Stimulated activated naive CD8-positive, alpha-beta T cell treated with anti-CD3 and anti-CD28 coated beads, Interleukin-15, amount 100 ng/mL, for 72 hours (primary cell): ENCODE measurements around the gene VAV3.
A peak's percentile ranks its signal among the peaks of the same experiment; 100 is the strongest.
"Not testable (repeated sequence)": the region's sequence is repeated elsewhere in the genome, so short reads cannot be mapped to it uniquely, and the experiment has no call there.

Source experiments
- ATAC-seq: fragments of 150-1000 bp; cut with Tn5 transposase; 2 replicates; pipeline ENCODE4 v1.10.0; 2021; ENCODE audit warnings: mild to moderate bottlenecking, moderate library complexity
- DNase-seq, 2 donors: peaks; one replicate each; pipeline ENCODE4 v3.0.0; 2021 to 2022
- H3K27ac Mint-ChIP-seq, 2 donors: one replicate each; pipeline ENCODE4 v1.8.0; 2022; ENCODE audit warnings: mild to moderate bottlenecking in 2 of 2, mixed read lengths in 2 of 2, moderate library complexity in 2 of 2
- H3K27me3 Mint-ChIP-seq: one replicate; pipeline ENCODE4 v1.8.0; 2022; ENCODE audit warnings: mixed read lengths
- H3K4me1 Mint-ChIP-seq: one replicate; pipeline ENCODE4 v1.8.0; 2022; ENCODE audit warnings: mild to moderate bottlenecking, mixed read lengths
- H3K4me3 Mint-ChIP-seq, 2 donors: one replicate each; pipeline ENCODE4 v1.8.0; 2022; ENCODE audit warnings: mild to moderate bottlenecking in 2 of 2, mixed read lengths in 2 of 2, moderate library complexity in 1 of 2
- H3K9me3 Mint-ChIP-seq, 2 donors: one replicate each; pipeline ENCODE4 v1.8.0; 2022; ENCODE audit warnings: mixed read lengths in 2 of 2

Gene VAV3

GRCh38 chr1:107895403-107896191, 69.4 kb downstream of the VAV3 start:
- H3K4me3 Mint-ChIP-seq = no peak overlapping the region
- no peak overlapping the region for H3K27ac Mint-ChIP-seq
- H3K9me3 Mint-ChIP-seq = peaks cover 4 to 7% of the 10 kb centered on the region in 2 donors
- H3K27me3 Mint-ChIP-seq = no peaks in the 10 kb centered on the region
- DNase-seq (no peak), ATAC-seq (no peak)
- peaks cover 57% of the 10 kb centered on the region for H3K4me1 Mint-ChIP-seq

DNA sequence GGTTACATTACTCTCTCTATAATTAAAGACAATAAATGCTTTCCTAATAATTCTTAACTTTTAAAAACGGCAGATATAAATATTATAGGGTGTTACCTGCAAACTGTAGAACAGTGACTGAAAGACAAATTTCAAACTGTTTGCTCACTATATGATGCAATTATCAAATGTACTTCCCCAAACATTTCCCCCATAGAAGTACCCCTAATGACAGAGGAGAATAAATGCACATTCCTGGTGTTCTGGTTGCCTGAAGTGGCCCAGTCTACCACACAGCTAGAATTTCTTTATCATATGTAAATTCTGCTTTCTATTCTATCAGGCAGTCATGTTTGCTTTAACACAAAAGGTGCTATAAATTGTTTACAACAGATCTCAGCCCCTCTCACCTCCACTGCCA, 70.4 kb downstream of the VAV3 start:
- H3K27ac Mint-ChIP-seq = peak overlapping the region; percentile 10 to 17
- no peak overlapping the region for H3K4me3 Mint-ChIP-seq
- ATAC-seq (no peak), DNase-seq (no peak)
- peaks cover 4 to 7% of the 10 kb centered on the region in 2 donors for H3K9me3 Mint-ChIP-seq
- no peaks in the 10 kb centered on the region for H3K27me3 Mint-ChIP-seq
- H3K4me1 Mint-ChIP-seq = peaks cover 47% of the 10 kb centered on the region

DNA sequence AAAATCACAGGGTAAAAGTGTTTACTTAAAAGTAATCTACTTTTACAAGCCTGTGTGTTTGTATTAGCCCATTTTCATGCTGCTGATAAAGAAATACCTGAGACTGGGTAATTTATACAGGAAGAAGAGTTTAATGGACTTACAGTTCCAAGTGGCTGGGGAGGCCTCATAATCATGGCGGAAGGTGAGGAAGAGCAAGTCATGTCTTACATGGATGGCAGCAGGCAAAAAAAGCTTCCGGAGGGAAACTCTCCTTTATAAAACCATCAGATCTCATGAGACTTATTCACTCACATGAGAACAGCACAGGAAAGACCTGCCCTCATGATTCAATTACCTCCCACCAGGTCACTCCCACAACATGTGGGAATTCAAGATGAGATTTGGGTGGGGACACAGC, 71.6 kb downstream of the VAV3 start:
- H3K4me1 Mint-ChIP-seq = peaks cover 35% of the 10 kb centered on the region
- not testable (repeated sequence) for ATAC-seq, H3K27ac Mint-ChIP-seq, H3K9me3 Mint-ChIP-seq, H3K27me3 Mint-ChIP-seq, DNase-seq, H3K4me3 Mint-ChIP-seq

- ATAC-seq (no peak), DNase-seq (no peak)
- H3K4me3 Mint-ChIP-seq = no peak overlapping the region
- H3K27me3 Mint-ChIP-seq = no peaks in the 10 kb centered on the region
- no peak overlapping the region for H3K27ac Mint-ChIP-seq
- peaks cover 5% of the 10 kb centered on the region for H3K4me1 Mint-ChIP-seq
- H3K9me3 Mint-ChIP-seq = peaks cover 4 to 7% of the 10 kb centered on the region in 2 donors
Observed at GRCh38 chr1:107889524-107889923, 75.5 kb downstream of the VAV3 start.

GRCh38 chr1:107883562-107883961, 81.4 kb downstream of the VAV3 start:
- Mint-ChIP-seq H3K4me3 (no peak overlapping the region), H3K9me3 (no peaks in the 10 kb centered on the region), H3K27me3 (no peaks in the 10 kb centered on the region), H3K4me1 (peaks cover 31% of the 10 kb centered on the region), H3K27ac (no peak overlapping the region)
- ATAC-seq = no peak
- no peak for DNase-seq

- no peak overlapping the region for H3K27ac Mint-ChIP-seq
Observed at GRCh38 chr1:107879927-107880326, 85.1 kb downstream of the VAV3 start.

GRCh38 chr1:107879346-107879745, 85.6 kb downstream of the VAV3 start:
- no peak overlapping the region for H3K4me3 Mint-ChIP-seq
- no peaks in the 10 kb centered on the region for H3K27me3 Mint-ChIP-seq
- no peak for ATAC-seq
- H3K4me1 Mint-ChIP-seq = peaks cover 62% of the 10 kb centered on the region
- no peak for DNase-seq
- no peak overlapping the region for H3K27ac Mint-ChIP-seq
- H3K9me3 Mint-ChIP-seq = peaks cover 5 to 7% of the 10 kb centered on the region in 2 donors

More at GRCh38 chr1:107879927-107880326, 85.1 kb downstream of the VAV3 start:
- ATAC-seq = no peak
- Mint-ChIP-seq H3K4me3 (no peak overlapping the region), H3K27me3 (no peaks in the 10 kb centered on the region), H3K4me1 (peaks cover 61% of the 10 kb centered on the region), H3K9me3 (peaks cover 5 to 7% of the 10 kb centered on the region in 2 donors)
- no peak for DNase-seq

- no peak for DNase-seq
- no peak overlapping the region for H3K27ac Mint-ChIP-seq
- H3K4me1 Mint-ChIP-seq = peaks cover 62% of the 10 kb centered on the region
- no peak for ATAC-seq
- peaks cover 5 to 7% of the 10 kb centered on the region in 2 donors for H3K9me3 Mint-ChIP-seq
- no peaks in the 10 kb centered on the region for H3K27me3 Mint-ChIP-seq
- H3K4me3 Mint-ChIP-seq = no peak overlapping the region
Observed at GRCh38 chr1:107877745-107878144, 87.2 kb downstream of the VAV3 start.

GRCh38 chr1:107877092-107877491, 87.9 kb downstream of the VAV3 start:
- H3K4me3 Mint-ChIP-seq = peak overlapping the region; percentile 13 to 38
- no peak for ATAC-seq

DNA sequence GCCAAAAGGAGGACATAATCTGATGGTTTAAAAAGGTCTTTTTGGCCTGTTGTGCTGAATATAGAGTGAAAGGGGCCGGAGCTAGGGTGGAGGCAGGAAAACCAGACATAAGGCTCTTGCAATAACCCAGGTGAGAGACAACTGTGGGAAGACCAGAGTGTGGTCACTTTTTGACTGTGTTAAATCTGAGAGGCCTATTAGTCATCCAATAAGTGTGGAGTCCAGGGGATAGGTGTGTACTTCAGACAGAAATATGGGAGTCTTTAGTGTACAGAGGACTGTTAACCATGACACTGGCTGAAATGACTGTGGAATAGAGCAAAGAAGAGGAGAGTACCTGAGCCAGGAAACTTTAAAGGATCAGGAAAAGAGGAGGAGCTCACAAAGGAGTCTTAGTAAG, 89.3 kb downstream of the VAV3 start:
- H3K27ac Mint-ChIP-seq = no peak overlapping the region
- DNase-seq (no peak), ATAC-seq (peak; percentile 59)
- H3K4me3 Mint-ChIP-seq = no peak overlapping the region
- H3K4me1 Mint-ChIP-seq = peaks cover 58% of the 10 kb centered on the region
- H3K27me3 Mint-ChIP-seq = no peaks in the 10 kb centered on the region
- H3K9me3 Mint-ChIP-seq = peaks cover 6 to 7% of the 10 kb centered on the region in 2 donors

More at GRCh38 chr1:107877092-107877491, 87.9 kb downstream of the VAV3 start:
- Mint-ChIP-seq H3K27me3 (no peaks in the 10 kb centered on the region), H3K9me3 (peaks cover 5 to 7% of the 10 kb centered on the region in 2 donors), H3K27ac (no peak overlapping the region), H3K4me1 (peaks cover 63% of the 10 kb centered on the region)
- no peak for DNase-seq

- Mint-ChIP-seq H3K27ac (no peak overlapping the region), H3K9me3 (peaks cover 7 to 10% of the 10 kb centered on the region in 2 donors), H3K4me1 (peaks cover 48% of the 10 kb centered on the region), H3K27me3 (no peaks in the 10 kb centered on the region), H3K4me3 (no peak overlapping the region)
- DNase-seq = no peak
- ATAC-seq = no peak
Observed at GRCh38 chr1:107874221-107874620, 90.8 kb downstream of the VAV3 start.

GRCh38 chr1:107871687-107872395, 93.1 kb downstream of the VAV3 start:
- H3K4me1 Mint-ChIP-seq = peaks cover 28% of the 10 kb centered on the region

GRCh38 chr1:107871259-107871658, 93.7 kb downstream of the VAV3 start:
- DNase-seq = no peak
- H3K27ac Mint-ChIP-seq = peak overlapping the region in 1 of 2 donors; percentile 63
- H3K4me3 Mint-ChIP-seq = no peak overlapping the region

More at GRCh38 chr1:107871687-107872395, 93.1 kb downstream of the VAV3 start:
- no peaks in the 10 kb centered on the region for H3K27me3 Mint-ChIP-seq
- H3K4me3 Mint-ChIP-seq = no peak overlapping the region
- no peak for DNase-seq
- H3K27ac Mint-ChIP-seq = peak overlapping the region in 1 of 2 donors; percentile 63
- ATAC-seq = no peak
- H3K9me3 Mint-ChIP-seq = peaks cover 7 to 10% of the 10 kb centered on the region in 2 donors

GRCh38 chr1:107870696-107871095, 94.3 kb downstream of the VAV3 start:
- DNase-seq (no peak), ATAC-seq (no peak)
- no peaks in the 10 kb centered on the region for H3K27me3 Mint-ChIP-seq
- no peak overlapping the region for H3K4me3 Mint-ChIP-seq
- peak overlapping the region in 1 of 2 donors; percentile 8 for H3K27ac Mint-ChIP-seq
- peaks cover 5 to 7% of the 10 kb centered on the region in 2 donors for H3K9me3 Mint-ChIP-seq
- peaks cover 21% of the 10 kb centered on the region for H3K4me1 Mint-ChIP-seq

More at GRCh38 chr1:107871259-107871658, 93.7 kb downstream of the VAV3 start:
- H3K27me3 Mint-ChIP-seq = no peaks in the 10 kb centered on the region
- H3K4me1 Mint-ChIP-seq = peaks cover 25% of the 10 kb centered on the region
- peak; percentile 72 for ATAC-seq
- H3K9me3 Mint-ChIP-seq = peaks cover 7 to 8% of the 10 kb centered on the region in 2 donors

- no peak for DNase-seq
- peaks cover 23% of the 10 kb centered on the region for H3K4me1 Mint-ChIP-seq
- no peak for ATAC-seq
- H3K27ac Mint-ChIP-seq = no peak overlapping the region
- H3K4me3 Mint-ChIP-seq = no peak overlapping the region
- H3K9me3 Mint-ChIP-seq = peaks cover 0 to 5% of the 10 kb centered on the region in 2 donors
- H3K27me3 Mint-ChIP-seq = no peaks in the 10 kb centered on the region
Observed at GRCh38 chr1:107867897-107868296, 97.1 kb downstream of the VAV3 start.

DNA sequence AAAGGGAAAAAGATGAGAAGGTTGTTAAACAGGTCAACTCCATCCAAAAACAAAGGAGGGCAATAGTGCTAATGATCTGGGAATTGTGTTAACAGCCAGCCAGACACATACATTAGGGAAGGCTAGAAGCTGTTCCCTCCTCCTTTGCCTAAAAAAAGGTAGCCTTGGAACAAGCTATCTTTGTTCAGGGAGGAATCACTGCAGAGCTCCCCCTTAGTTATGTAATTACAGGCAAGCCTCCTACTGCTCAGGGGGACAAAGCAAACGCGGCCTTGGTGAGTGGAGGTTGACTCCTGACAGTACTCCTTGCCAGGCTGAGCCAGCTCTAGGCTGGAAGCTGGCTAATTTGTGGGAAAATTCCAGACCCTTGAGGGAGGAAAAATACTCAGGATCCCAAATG, 97.6 kb downstream of the VAV3 start:
- ATAC-seq = no peak
- DNase-seq = no peak
- no peak overlapping the region for H3K27ac Mint-ChIP-seq
- H3K4me1 Mint-ChIP-seq = peaks cover 23% of the 10 kb centered on the region
- no peaks in the 10 kb centered on the region for H3K27me3 Mint-ChIP-seq
- H3K4me3 Mint-ChIP-seq = no peak overlapping the region
- peaks cover under 1 to 5% of the 10 kb centered on the region in 2 donors for H3K9me3 Mint-ChIP-seq
